CD4-positive, alpha-beta T cell (primary cell): Measurements from ENCODE around the gene RAB15. TPM values are rescaled to one million over a fixed set of nuclear protein-coding genes. Genes with fewer than 3 reads are reported as not detected.

Source experiments
- ATAC-seq: fragments of 200-7000 bp; cut with Tn5 transposase; one replicate; pipeline ENCODE4 v1.10.0; 2022; ENCODE audit warnings: mild to moderate bottlenecking; ENCODE audit not compliant: poor library complexity
- CTCF ChIA-PET: fragments of 350-600 bp; sonication (Branson Sonifier 250); formaldehyde crosslinking; loops from one replicate; lab custom pipeline; 2021; ENCODE audit warnings: antibody characterized with exemption, inconsistent platforms; lab: Charles Lee
- POLR2A ChIA-PET: fragments of 350-600 bp; sonication (Branson Sonifier 250); formaldehyde crosslinking; loops from one replicate; lab custom pipeline; 2021; ENCODE audit warnings: antibody characterized with exemption, inconsistent platforms; lab: Charles Lee
- DNase-seq, 14 experiments: peaks; one replicate each; pipeline ENCODE4 v3.0.0-alpha.2; 2013 to 2020; ENCODE audit warnings: mixed read lengths in 2 of 14
- H3K27ac ChIP-seq, 2 donors: one replicate each; pipeline versions ENCODE4 v1.5.1 to v1.7.0; 2013; ENCODE audit warnings: low read length in 2 of 2, low read depth in 1 of 2, mild to moderate bottlenecking in 1 of 2
- H3K27me3 ChIP-seq, 2 experiments: 1 replicate in 1 of 2; 2 replicates in 1 of 2; pipeline versions ENCODE4 v1.6.1 to v1.7.0; 2013; ENCODE audit warnings: low read length in 2 of 2, control low read depth in 1 of 2, mild to moderate bottlenecking in 1 of 2, moderate library complexity in 1 of 2; ENCODE audit not compliant: insufficient read depth in 2 of 2, control insufficient read depth in 1 of 2
- H3K36me3 ChIP-seq: one replicate; pipeline ENCODE4 v1.6.1; 2013; ENCODE audit warnings: low read length, control low read depth; ENCODE audit not compliant: insufficient read depth
- H3K4me1 ChIP-seq: one replicate; pipeline ENCODE4 v1.6.1; 2013; ENCODE audit warnings: low read length, control low read depth; ENCODE audit not compliant: insufficient read depth
- H3K4me3 ChIP-seq: one replicate; pipeline ENCODE4 v1.5.1; 2013; ENCODE audit warnings: mild to moderate bottlenecking, low read length, moderate library complexity
- H3K9me3 ChIP-seq, 2 experiments: 1 replicate in 1 of 2; 2 replicates in 1 of 2; pipeline versions ENCODE4 v1.6.1 to v1.7.0; 2013; ENCODE audit warnings: low read length in 2 of 2, mild to moderate bottlenecking in 2 of 2, control low read depth in 1 of 2, moderate library complexity in 1 of 2; ENCODE audit not compliant: control insufficient read depth in 1 of 2, insufficient read depth in 1 of 2
- H3K27ac Mint-ChIP-seq: one replicate; pipeline ENCODE4 v1.8.0; 2020; ENCODE audit warnings: mixed read lengths
- H3K27me3 Mint-ChIP-seq: one replicate; pipeline ENCODE4 v1.8.0; 2021; ENCODE audit warnings: mixed read lengths
- H3K36me3 Mint-ChIP-seq: one replicate; pipeline ENCODE4 v1.8.0; 2021; ENCODE audit warnings: low read depth, mixed read lengths
- H3K4me1 Mint-ChIP-seq: one replicate; pipeline ENCODE4 v1.8.0; 2021; ENCODE audit warnings: low read depth, mixed read lengths
- H3K4me3 Mint-ChIP-seq: one replicate; pipeline ENCODE4 v1.8.0; 2020; ENCODE audit warnings: mild to moderate bottlenecking, mixed read lengths
- H3K9me3 Mint-ChIP-seq: one replicate; pipeline ENCODE4 v1.8.0; 2020; ENCODE audit warnings: mixed read lengths
- intact Hi-C, 2 experiments: fragments of 100-400 bp; cut with DNase I in 1 of 2; cut with micrococcal nuclease in 1 of 2; formaldehyde crosslinking; loops; one replicate each; pipeline versions ENCODE4 v1.15.1 to v1.9.0; 2023 to 2025; cut with DNase I, micrococcal nuclease
- total RNA-seq, 174 experiments: library from RNA in 2 of 174; stranded (reverse) in 2 of 174; gene quantifications; one replicate each; pipeline ENCODE4 v1.2.3 and lab custom pipeline; 2021 to 2026
- TF ChIP-seq, protein P1 (sequence below): fragments of 200-600 bp; IDR thresholded peaks from one replicate; pipeline ENCODE4 v1.8.0; 2022; ENCODE audit warnings: antibody characterized with exemption, mild to moderate bottlenecking

Gene RAB15
- total RNA-seq, 2 experiments from 2014 or later = 2.6 to 3.8 TPM

DNA sequence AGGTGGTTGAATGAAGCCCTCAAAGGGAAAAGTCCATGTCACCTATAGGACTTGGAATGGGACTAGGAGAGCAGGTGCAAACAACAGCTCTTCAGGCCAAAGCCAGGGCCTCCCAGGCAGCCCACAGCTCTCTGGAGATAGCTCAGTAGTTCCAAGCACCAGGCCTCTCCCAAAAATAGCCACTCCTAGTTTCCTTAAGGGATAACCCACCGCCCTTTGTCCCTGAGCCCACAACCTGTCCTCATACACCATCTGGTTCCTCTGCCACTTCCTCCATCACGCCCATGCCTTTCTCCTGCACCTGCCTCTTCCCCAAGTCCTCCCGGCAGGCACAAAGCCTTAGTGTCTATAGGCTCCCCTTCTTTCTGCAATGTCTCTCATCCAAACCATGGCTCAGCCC is 2.1 kb downstream of the RAB15 start:
- no peaks in the 10 kb centered on the region for H3K27me3 Mint-ChIP-seq
- POLR2A ChIA-PET = interaction anchor here (1.2 to 3.1 kb wide), 5 partner anchors 17 to 56 kb away, joined by 3 to 17 read pairs (median 5); partner anchors contain the start of genes CHURC1, FNTB and GPX2
- no peaks in the 10 kb centered on the region for H3K36me3 Mint-ChIP-seq
- H3K27ac Mint-ChIP-seq = peak overlapping the region; percentile 16
- Histone ChIP-seq H3K9me3 (no peaks in the 10 kb centered on the region), H3K27ac (no peak overlapping the region), H3K27me3 (no peaks in the 10 kb centered on the region), H3K4me1 (peaks cover 19% of the 10 kb centered on the region), H3K36me3 (no peaks in the 10 kb centered on the region), H3K4me3 (no peak overlapping the region)
- H3K9me3 Mint-ChIP-seq = no peaks in the 10 kb centered on the region
- H3K4me3 Mint-ChIP-seq = peak overlapping the region; percentile 86
- ATAC-seq (no peak), DNase-seq (no peak)
- TF ChIP-seq, protein P1, sequence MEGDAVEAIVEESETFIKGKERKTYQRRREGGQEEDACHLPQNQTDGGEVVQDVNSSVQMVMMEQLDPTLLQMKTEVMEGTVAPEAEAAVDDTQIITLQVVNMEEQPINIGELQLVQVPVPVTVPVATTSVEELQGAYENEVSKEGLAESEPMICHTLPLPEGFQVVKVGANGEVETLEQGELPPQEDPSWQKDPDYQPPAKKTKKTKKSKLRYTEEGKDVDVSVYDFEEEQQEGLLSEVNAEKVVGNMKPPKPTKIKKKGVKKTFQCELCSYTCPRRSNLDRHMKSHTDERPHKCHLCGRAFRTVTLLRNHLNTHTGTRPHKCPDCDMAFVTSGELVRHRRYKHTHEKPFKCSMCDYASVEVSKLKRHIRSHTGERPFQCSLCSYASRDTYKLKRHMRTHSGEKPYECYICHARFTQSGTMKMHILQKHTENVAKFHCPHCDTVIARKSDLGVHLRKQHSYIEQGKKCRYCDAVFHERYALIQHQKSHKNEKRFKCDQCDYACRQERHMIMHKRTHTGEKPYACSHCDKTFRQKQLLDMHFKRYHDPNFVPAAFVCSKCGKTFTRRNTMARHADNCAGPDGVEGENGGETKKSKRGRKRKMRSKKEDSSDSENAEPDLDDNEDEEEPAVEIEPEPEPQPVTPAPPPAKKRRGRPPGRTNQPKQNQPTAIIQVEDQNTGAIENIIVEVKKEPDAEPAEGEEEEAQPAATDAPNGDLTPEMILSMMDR = no peak
- peaks cover 28% of the 10 kb centered on the region for H3K4me1 Mint-ChIP-seq
- CTCF ChIA-PET = no interaction called here
- intact Hi-C loops = no loop called here

DNA sequence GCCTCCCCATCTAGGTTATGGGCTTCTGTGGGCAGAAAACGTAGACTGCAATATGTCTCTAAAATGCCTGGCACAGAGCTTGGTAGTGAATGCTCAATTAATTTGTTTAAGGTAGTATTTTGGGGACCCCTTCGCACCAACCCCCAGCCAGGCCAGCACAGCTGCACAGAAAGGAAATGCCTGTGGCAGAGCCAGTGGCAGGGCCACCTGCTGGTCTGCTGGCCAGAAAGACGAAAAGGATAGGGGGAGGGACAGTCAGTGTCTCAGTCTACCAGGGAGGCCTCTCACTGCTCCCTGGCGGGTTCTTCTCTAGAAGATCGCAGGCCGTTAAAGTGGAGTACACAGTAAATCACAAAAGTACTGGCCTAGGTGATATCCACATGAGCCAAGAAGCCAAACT is 3.5 kb downstream of the RAB15 start:
- Histone ChIP-seq H3K4me1 (peaks cover 19% of the 10 kb centered on the region), H3K4me3 (no peak overlapping the region), H3K27me3 (no peaks in the 10 kb centered on the region), H3K36me3 (no peaks in the 10 kb centered on the region), H3K27ac (no peak overlapping the region), H3K9me3 (no peaks in the 10 kb centered on the region)
- Mint-ChIP-seq H3K4me3 (no peak overlapping the region), H3K27ac (no peak overlapping the region), H3K4me1 (peaks cover 28% of the 10 kb centered on the region), H3K36me3 (no peaks in the 10 kb centered on the region), H3K9me3 (no peaks in the 10 kb centered on the region), H3K27me3 (no peaks in the 10 kb centered on the region)
- DNase-seq = no peak
- ChIA-PET CTCF (no interaction called here), POLR2A (interaction anchor here (1.3 kb wide), 1 partner anchor 18 kb away, joined by 3 read pairs; the partner anchor contains the start of gene FNTB)
- no peak for ATAC-seq
- intact Hi-C loops = no loop called here
- TF ChIP-seq, protein P1 = no peak

DNA sequence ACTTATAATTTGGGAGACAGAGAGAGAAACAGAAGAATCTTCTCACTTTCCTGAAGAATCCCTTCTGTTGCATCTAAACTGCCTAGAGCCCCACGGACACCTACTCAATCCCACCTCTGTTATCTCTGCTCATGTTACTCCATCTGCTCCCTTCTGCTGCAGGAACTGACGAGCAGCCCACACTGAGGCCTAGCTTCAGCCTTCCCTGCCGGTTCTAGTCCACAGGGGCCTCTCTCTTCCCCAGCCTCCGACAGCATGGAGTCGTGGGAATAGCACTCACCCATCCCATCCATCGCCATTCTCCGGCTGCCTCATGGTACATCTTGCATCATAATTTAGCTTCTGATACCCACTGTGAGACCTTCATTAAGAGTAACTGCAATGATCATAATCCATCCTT is 4.0 kb downstream of the RAB15 start:
- CTCF ChIA-PET = no interaction called here
- intact Hi-C loops = no loop called here

More for the DNA sequence above, 4.0 kb downstream of the RAB15 start:
- Histone ChIP-seq H3K36me3 (no peaks in the 10 kb centered on the region), H3K27me3 (no peaks in the 10 kb centered on the region), H3K27ac (no peak overlapping the region), H3K4me3 (no peak overlapping the region), H3K9me3 (no peaks in the 10 kb centered on the region), H3K4me1 (peaks cover 19% of the 10 kb centered on the region)
- no peak for DNase-seq
- Mint-ChIP-seq H3K27me3 (no peaks in the 10 kb centered on the region), H3K4me1 (peaks cover 28% of the 10 kb centered on the region), H3K9me3 (no peaks in the 10 kb centered on the region), H3K27ac (no peak overlapping the region), H3K36me3 (no peaks in the 10 kb centered on the region), H3K4me3 (no peak overlapping the region)
- ATAC-seq = no peak
- TF ChIP-seq, protein P1 = no peak
- POLR2A ChIA-PET = interaction anchor here (1.3 kb wide), 1 partner anchor 18 kb away, joined by 3 read pairs; the partner anchor contains the start of gene FNTB
